Coronary artery (tissue), 2 donors: ENCODE data around the gene CDC25B.

ENCODE experiments used
- DNase-seq: peaks from one replicate; pipeline ENCODE4 v3.0.0-alpha.2; 2017; ENCODE audit warnings: low spot score
- H3K27ac ChIP-seq, 2 donors: fragments of 200-600 bp; sonication (generic); one replicate each; pipeline ENCODE4 v1.5.1; 2016 to 2019
- H3K4me3 ChIP-seq: fragments of 200-600 bp; sonication (generic); 2 replicates; pipeline ENCODE4 v1.5.1; 2016; ENCODE audit warnings: mild to moderate bottlenecking, moderate library complexity
- TF ChIP-seq, protein P1 (sequence below): fragments of 200-600 bp; sonication (generic); IDR thresholded peaks from one replicate; pipeline ENCODE4 v1.5.1; 2019; ENCODE audit warnings: antibody characterized with exemption

Gene CDC25B

DNA sequence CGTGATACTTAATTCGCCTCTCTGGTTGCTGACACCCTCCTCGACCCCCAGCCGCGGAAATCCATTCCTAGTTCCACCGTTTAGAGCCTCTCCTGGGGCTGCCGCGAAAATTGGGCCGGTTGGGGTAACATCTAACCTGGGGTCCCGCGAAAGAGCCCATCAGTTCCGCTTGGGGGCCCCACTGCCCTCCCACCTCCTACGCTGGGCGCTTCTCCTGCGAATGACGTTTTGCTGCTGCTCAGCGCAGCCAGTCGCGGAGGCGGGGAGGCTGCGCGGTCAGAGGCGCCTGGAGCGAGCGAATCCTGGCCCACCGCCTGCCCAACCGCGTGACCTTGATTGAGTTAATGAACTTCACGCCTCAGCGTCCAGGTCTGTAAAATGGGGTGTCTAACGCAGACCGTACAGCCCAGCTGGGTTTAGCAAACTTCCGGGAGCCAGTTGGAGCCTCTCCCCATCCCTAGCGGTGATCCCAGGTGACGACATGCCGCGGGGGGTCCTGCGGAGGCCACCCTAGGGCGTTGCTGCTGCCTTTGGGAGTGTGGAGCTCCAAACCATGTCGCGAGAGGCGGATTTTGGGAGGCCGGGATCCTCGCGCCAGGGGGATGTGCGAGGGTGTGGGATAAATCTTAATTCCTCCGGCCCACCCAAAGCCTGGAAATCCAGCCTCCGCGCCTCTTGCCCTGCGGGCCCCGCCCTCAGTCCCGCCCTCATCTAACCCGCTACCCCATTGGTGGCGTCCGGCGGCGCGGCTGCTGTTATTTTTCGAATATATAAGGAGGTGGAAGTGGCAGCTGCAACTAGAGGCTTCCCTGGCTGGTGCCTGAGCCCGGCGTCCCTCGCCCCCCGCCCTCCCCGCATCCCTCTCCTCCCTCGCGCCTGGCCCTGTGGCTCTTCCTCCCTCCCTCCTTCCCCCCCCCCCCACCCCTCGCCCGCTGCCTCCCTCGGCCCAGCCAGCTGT is at the start of gene CDC25B:
CDC25B (plus strand) TSS at position 800 of the 958 bp plus-strand sequence. CDS start 222 bp downstream, outside the sequence.
- H3K4me3 ChIP-seq: peak within 1 kb of the TSS; percentile 73
- H3K27ac ChIP-seq: peak within 1 kb of the TSS; percentile 93
- DNase-seq: peak; percentile 95
- TF ChIP-seq, protein P1, sequence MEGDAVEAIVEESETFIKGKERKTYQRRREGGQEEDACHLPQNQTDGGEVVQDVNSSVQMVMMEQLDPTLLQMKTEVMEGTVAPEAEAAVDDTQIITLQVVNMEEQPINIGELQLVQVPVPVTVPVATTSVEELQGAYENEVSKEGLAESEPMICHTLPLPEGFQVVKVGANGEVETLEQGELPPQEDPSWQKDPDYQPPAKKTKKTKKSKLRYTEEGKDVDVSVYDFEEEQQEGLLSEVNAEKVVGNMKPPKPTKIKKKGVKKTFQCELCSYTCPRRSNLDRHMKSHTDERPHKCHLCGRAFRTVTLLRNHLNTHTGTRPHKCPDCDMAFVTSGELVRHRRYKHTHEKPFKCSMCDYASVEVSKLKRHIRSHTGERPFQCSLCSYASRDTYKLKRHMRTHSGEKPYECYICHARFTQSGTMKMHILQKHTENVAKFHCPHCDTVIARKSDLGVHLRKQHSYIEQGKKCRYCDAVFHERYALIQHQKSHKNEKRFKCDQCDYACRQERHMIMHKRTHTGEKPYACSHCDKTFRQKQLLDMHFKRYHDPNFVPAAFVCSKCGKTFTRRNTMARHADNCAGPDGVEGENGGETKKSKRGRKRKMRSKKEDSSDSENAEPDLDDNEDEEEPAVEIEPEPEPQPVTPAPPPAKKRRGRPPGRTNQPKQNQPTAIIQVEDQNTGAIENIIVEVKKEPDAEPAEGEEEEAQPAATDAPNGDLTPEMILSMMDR: peak; percentile 38

GRCh38 chr20:3747471-3747870 is 48.6 kb upstream of the CDC25B start:
- DNase-seq: no peak
- TF ChIP-seq, protein P1: no peak

GRCh38 chr20:3748073-3748472 is 48.0 kb upstream of the CDC25B start:
- TF ChIP-seq, protein P1: no peak
- H3K27ac ChIP-seq: no peak overlapping the region

More at GRCh38 chr20:3747471-3747870, 48.6 kb upstream of the CDC25B start:
- Histone ChIP-seq H3K4me3 (no peak overlapping the region), H3K27ac (no peak overlapping the region)

DNA sequence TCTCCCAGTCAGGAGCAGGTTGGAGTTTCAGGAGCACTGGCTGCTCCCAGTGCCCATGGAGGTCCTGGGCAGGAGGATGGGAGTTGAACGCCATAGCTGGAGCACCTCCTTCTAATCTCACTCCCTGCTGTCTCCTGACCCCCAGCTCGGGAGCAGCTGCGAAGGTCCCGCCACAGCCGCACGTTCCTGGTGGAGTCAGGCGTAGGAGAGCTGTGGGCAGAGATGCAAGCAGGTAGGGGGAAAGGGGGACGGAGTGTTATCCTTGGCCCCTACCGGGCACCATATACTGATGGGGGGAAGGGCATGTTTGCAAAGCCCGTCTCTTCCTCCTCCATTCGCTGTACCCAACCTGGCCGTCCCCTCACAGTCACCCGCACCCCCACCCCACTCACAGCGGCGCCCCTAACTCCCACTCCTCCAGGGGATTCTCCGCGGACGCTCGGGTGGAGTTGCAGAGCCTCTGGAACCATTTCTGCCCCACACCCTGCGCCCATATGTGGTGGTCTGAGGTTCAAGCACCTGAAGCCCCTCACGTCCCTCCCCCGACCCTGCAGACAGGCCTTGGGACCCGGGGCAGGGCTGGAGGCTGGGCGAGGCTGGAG is 46.9 kb upstream of the CDC25B start:
- Histone ChIP-seq H3K27ac (no peak overlapping the region), H3K4me3 (no peak overlapping the region)
- TF ChIP-seq, protein P1: no peak
- DNase-seq: no peak

More at GRCh38 chr20:3748073-3748472, 48.0 kb upstream of the CDC25B start:
- DNase-seq: no peak
- no peak overlapping the region for H3K4me3 ChIP-seq

- no peak for DNase-seq
- TF ChIP-seq, protein P1: peak; percentile 48
- H3K4me3 ChIP-seq: peak overlapping the region; percentile 47
- no peak overlapping the region for H3K27ac ChIP-seq
These were observed 46.2 kb upstream of the CDC25B start for GRCh38 chr20:3749689-3750531.

- Histone ChIP-seq H3K4me3 (peak overlapping the region; percentile 74), H3K27ac (no peak overlapping the region)
- no peak for DNase-seq
- TF ChIP-seq, protein P1: no peak
These were observed 44.8 kb upstream of the CDC25B start for GRCh38 chr20:3751305-3751674.
